Measurements from ENCODE around the gene KIF5B.

DNA sequence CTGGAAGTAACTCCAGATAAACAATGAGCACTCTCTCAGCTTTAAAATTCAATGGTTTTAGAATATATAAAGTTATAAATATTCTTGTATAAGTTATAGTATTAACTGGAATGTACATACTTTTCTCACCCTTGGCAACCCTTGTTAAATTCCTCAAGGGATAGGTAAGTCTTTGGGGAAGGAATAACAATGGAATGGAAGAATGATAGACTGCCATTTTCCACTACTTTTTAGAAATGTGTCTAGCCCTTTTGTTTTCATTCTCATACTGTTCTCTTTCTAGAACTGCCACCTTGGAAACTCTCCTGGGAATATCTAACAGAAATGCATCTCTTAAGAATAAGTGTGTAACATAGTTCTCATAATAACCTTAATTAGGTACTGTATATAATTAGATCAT lies 8.3 kb downstream of the KIF5B start:
- TF ChIP-seq EZH2 (optimal IDR thresholded peaks at IDR 0.05; ENCODE audit: low read depth, low read length), result no peak
- TF ChIP-seq, protein P1, sequence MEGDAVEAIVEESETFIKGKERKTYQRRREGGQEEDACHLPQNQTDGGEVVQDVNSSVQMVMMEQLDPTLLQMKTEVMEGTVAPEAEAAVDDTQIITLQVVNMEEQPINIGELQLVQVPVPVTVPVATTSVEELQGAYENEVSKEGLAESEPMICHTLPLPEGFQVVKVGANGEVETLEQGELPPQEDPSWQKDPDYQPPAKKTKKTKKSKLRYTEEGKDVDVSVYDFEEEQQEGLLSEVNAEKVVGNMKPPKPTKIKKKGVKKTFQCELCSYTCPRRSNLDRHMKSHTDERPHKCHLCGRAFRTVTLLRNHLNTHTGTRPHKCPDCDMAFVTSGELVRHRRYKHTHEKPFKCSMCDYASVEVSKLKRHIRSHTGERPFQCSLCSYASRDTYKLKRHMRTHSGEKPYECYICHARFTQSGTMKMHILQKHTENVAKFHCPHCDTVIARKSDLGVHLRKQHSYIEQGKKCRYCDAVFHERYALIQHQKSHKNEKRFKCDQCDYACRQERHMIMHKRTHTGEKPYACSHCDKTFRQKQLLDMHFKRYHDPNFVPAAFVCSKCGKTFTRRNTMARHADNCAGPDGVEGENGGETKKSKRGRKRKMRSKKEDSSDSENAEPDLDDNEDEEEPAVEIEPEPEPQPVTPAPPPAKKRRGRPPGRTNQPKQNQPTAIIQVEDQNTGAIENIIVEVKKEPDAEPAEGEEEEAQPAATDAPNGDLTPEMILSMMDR (IDR thresholded peaks at IDR 0.05; ENCODE audit: low read length), result no peak
